HS-5 (cell line): ENCODE measurements around the gene CEACAM6.
"Not testable (repeated sequence)": the region's sequence is repeated elsewhere in the genome, so short reads cannot be mapped to it uniquely, and the experiment has no call there.

Source experiments
- DNase-seq: peaks from one replicate; pipeline ENCODE4 v3.0.0-alpha.2; 2012; ENCODE audit warnings: low read depth

Gene CEACAM6

DNA sequence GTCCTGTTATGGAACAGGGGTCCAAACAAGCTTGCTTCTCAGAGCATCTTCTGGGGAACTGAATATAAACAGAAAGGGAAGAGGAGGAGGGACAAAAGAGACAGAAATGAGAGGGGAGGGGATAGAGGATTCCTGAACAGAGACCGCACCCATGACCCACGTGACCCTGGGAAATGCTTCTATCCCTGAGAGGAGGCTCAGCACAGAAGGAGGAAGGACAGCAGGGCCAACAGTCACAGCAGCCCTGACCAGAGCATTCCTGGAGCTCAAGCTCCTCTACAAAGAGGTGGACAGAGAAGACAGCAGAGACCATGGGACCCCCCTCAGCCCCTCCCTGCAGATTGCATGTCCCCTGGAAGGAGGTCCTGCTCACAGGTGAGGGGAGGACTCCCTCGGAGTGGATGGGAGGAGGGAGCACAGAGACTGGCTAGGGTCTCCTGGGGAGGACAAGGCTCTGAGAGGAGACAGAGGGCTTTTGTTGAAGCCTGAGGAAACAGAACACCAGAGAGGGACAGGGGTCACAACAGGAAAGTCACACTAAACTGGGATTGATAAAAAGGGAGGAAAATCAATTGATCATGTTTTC, at the start of gene CEACAM6:
Gene CEACAM6, plus strand, starts transcription at position 203 of the 586 bp plus-strand sequence. Its CDS starts 109 bp downstream, at position 312.
- no peak for DNase-seq

DNA sequence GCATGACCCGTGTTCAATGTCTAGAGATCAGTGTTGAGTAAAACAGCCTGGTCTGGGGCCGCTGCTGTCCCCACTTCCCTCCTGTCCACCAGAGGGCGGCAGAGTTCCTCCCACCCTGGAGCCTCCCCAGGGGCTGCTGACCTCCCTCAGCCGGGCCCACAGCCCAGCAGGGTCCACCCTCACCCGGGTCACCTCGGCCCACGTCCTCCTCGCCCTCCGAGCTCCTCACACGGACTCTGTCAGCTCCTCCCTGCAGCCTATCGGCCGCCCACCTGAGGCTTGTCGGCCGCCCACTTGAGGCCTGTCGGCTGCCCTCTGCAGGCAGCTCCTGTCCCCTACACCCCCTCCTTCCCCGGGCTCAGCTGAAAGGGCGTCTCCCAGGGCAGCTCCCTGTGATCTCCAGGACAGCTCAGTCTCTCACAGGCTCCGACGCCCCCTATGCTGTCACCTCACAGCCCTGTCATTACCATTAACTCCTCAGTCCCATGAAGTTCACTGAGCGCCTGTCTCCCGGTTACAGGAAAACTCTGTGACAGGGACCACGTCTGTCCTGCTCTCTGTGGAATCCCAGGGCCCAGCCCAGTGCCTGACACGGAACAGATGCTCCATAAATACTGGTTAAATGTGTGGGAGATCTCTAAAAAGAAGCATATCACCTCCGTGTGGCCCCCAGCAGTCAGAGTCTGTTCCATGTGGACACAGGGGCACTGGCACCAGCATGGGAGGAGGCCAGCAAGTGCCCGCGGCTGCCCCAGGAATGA, 48.4 kb upstream of the CEACAM6 start:
- no peak for DNase-seq

DNA sequence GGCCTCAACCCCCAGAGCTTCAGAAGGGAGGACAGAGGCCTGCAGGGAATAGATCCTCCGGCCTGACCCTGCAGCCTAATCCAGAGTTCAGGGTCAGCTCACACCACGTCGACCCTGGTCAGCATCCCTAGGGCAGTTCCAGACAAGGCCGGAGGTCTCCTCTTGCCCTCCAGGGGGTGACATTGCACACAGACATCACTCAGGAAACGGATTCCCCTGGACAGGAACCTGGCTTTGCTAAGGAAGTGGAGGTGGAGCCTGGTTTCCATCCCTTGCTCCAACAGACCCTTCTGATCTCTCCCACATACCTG, 47.9 kb upstream of the CEACAM6 start:
- DNase-seq: no peak

DNA sequence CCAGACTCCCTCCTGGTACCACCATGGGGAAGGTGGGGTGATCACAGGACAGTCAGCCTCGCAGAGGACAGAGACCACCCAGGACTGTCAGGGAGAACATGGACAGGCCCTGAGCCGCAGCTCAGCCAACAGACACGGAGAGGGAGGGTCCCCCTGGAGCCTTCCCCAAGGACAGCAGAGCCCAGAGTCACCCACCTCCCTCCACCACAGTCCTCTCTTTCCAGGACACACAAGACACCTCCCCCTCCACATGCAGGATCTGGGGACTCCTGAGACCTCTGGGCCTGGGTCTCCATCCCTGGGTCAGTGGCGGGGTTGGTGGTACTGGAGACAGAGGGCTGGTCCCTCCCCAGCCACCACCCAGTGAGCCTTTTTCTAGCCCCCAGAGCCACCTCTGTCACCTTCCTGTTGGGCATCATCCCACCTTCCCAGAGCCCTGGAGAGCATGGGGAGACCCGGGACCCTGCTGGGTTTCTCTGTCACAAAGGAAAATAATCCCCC, 47.4 kb upstream of the CEACAM6 start:
- DNase-seq: no peak

DNA sequence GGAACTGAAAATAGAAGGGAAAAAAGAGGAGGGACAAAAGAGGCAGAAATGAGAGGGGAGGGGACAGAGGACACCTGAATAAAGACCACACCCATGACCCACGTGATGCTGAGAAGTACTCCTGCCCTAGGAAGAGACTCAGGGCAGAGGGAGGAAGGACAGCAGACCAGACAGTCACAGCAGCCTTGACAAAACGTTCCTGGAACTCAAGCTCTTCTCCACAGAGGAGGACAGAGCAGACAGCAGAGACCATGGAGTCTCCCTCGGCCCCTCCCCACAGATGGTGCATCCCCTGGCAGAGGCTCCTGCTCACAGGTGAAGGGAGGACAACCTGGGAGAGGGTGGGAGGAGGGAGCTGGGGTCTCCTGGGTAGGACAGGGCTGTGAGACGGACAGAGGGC, 46.8 kb upstream of the CEACAM6 start, which contains the start of gene CEACAM5:
Gene CEACAM5, plus strand, starts transcription at position 146 of the 400 bp plus-strand sequence. Its CDS starts 106 bp downstream, at position 252.
- DNase-seq: no peak

DNA sequence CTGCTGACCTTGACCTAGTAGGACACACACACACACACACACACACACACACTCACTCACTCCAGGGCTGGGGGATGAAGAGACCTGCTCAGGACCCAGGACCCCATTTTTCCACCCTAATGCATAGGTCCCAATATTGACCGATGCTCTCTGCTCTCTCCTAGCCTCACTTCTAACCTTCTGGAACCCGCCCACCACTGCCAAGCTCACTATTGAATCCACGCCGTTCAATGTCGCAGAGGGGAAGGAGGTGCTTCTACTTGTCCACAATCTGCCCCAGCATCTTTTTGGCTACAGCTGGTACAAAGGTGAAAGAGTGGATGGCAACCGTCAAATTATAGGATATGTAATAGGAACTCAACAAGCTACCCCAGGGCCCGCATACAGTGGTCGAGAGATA, 45.8 kb upstream of the CEACAM6 start:
- not testable (repeated sequence) for DNase-seq

DNA sequence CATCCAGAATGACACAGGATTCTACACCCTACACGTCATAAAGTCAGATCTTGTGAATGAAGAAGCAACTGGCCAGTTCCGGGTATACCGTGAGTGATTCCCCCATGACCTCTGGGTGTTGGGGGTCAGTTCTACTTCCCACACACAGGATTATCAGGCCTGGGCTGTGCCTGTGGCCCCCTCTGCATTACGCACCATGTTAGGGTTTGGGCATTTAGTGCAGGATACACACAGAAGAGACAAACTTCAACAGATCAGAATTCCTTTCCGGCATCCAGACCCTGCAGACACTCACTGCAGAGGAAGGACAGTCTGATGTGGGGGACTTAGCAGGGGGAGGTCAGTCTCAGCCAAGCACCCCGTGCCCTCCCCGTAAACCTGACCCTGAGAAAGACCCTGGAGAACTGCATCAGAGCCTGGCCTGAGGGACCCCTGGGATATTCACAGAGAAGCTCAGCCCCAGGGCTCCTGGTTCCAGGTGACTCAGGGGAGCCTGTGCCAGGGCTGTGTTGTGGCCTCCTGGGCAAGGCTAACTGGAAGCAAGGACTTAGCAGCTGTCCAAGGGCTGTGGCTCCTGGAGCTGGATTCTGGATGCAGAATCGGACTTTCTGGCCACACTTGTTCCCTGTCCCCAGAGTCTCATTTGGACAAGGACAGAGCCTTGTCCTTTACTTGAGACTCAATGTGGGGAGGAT, 45.2 kb upstream of the CEACAM6 start:
- no peak for DNase-seq

DNA sequence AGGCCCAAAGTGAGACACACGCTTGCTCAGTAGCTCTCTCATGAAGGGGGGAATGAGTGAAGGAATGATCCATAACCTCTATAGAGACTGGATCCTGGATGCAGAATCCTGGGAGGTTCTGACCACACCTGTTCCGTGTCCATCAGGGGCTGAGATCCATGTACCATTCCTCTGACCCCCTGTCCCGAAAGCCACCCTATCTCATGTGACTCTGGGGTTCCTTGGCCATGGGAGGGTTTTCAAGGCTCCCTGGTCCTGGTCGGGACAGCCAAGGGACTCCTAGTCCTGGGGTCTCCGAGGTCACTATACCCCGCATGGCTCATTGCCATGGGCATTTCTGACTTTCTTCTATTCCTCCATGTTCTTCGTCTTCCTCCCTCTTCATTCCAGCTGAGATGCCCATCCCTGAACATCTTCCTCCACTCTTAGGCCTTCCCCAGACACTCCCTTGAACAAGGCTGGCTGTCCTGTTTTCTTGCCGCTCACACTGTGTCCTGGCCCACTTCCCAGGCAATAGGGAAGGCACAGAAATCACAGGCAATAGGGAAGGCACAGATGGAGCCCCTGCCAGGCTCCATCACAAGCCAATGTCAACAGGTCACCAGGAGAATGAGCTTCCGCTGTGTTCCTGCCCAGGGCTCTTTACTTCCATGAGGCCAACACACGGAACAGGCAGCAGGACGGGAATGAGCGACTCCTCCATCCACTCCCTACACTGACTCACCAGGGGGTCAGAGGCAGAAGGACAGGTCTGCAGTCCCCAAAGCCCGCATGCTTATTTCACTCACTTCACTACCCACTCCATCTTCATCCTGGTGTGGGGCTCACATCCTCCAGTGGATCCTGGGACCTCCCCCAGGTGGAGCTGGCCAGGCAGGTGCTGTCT, 43.7 kb upstream of the CEACAM6 start:
- no peak for DNase-seq

DNA sequence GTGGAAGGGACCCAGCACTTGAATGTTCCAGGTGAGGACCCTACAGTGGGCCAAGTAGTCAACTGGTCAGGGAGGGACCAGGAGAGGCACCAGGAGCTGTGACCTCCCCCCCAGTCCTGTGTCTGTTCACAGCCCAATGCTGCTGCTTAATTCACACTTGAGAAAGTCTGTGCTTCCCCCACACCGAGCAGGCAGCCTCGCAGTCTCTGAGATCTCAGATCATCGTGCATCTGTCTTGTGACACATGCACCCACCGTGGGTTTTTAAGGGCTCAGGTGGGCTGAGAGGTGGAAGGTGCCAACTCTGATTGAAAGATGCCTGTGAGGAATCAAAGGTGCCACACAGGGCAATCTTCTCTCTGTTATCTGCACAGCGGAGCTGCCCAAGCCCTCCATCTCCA, 40.7 kb upstream of the CEACAM6 start:
- no peak for DNase-seq

DNA sequence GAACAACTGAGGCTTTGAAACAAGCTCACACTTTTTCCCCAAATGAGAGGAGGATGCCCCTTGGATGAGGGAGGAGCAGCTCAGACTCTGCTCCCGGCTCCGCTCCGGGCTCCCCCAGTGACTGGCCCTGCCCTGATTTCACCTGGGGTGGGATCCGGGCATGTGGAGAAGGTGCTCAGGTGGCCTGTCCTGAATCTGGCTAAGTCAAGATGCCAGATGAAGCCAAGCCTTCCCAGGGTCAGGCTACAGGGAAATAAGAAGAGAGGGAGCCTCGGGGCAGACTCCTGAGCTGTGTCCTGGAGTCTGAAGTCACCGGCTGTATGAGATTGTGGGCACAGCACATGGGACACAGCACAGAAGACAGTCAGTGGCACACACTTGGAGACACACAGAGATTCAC, 36.6 kb upstream of the CEACAM6 start:
- no peak for DNase-seq

DNA sequence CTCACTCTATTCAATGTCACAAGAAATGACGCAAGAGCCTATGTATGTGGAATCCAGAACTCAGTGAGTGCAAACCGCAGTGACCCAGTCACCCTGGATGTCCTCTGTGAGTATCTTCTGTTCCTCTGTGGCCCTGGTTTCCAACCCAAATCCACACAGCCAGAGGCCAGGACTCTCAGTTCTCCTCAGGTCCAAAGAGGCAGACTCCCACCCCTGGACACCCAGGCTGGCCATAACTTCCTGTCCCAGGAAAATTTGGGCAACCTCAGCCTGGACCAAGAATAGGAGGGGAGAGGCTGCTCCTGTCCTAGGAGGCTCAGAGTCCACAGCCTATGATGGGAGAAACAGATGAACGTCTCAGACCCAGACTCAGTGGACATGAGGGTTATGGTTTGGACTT, 35.2 kb upstream of the CEACAM6 start:
- no peak for DNase-seq

DNA sequence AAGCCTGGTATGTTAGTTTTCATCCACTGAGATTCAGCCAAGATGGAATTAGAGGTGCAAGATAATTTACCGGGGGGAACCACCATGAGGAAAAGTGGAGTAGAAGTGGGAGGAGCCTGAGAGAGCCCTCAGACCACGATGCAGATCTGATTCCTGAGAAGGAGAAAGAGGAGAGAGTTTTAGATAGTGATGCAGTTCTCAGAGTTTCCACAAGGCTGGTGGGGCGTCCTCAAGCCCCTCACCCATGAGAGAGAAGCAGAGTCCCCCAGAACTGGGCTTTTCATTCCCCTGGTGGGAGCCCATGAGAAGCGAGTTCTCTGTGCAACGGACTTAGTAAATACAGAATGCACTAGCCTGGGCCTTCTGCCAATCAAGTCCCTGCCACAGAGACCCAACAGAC, 28.8 kb upstream of the CEACAM6 start:
- DNase-seq: no peak

DNA sequence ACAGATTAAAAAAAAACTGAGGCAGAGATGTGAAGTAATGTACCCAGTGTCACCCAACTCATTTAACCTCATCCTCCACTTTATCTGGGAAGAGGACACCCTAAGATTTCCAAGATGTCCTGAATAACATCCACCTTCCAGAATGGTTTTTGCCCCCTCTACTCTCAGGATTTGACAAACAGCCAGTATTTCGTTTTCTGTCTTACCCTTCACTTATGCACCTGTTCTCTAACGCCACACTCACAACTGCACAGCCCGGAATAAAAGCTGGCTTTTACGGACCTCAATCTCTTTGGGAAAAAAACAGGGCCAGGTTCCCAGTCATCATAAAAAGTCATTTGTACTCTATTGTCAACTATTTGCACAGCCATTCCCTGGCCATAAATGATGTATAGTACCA, 21.2 kb upstream of the CEACAM6 start:
- DNase-seq: no peak

DNA sequence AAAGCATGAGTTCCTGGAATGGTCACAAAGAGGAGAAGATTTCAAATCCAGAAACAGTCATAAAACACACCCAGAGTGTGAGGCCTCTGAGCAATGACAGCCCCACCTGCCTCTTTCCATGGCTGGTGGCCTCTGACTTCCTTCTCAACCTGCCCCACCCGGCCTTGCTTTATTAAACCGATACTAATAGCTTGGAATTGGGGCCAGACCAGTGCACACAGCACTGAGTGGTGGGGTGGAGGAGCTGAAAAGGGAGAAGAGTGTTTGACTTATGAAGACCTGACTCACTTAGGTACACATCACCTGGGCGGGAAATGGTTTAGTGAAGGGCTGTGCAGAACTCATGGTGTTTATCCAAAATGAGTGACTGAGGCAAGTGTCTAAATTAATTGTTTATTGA, 20.7 kb upstream of the CEACAM6 start:
- DNase-seq: no peak

DNA sequence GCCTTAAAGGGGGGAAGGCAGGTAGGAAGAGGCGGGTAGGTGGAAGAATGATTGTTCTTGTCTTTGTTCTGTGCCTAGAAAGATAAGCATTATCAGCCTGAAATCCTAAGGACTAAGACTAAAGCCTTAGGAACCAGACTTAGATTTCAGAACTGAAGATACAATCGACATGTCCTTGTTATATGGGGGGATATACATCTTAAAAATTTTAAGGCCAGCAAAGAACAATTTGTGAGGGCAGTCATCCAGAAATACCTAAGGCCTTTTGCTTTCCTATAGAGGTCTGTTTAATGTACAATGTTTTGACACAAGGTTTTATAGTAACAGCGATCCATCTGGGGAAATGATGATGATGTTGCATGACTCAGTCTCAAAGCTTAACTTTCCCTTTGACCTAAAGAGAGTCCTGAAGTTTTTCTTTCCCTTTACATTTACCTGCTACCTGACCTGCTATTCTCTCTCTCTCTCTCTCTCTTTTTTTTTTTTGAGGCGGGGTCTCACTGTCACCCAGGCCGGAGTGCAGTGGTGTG, 20.2 kb upstream of the CEACAM6 start:
- DNase-seq: no peak

DNA sequence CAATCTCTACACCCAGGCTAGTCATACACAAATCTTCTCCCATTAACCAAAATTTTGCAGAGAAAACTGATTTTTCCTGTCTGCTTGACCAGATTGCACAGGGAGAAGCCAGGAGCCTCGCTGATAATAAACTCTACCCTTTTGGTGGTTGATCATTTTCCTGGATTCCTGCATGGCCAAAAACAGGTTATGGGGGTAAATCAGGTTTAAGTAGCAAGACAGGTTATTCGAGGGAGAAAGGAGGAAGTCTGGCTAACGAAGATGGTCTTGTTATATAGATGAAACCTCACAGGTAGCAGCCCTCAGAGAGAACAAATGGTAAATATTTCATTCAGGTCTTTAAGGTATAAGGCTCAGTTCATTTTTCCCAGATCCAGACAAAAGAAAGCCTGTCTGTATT, 16.0 kb upstream of the CEACAM6 start:
- DNase-seq: no peak

DNA sequence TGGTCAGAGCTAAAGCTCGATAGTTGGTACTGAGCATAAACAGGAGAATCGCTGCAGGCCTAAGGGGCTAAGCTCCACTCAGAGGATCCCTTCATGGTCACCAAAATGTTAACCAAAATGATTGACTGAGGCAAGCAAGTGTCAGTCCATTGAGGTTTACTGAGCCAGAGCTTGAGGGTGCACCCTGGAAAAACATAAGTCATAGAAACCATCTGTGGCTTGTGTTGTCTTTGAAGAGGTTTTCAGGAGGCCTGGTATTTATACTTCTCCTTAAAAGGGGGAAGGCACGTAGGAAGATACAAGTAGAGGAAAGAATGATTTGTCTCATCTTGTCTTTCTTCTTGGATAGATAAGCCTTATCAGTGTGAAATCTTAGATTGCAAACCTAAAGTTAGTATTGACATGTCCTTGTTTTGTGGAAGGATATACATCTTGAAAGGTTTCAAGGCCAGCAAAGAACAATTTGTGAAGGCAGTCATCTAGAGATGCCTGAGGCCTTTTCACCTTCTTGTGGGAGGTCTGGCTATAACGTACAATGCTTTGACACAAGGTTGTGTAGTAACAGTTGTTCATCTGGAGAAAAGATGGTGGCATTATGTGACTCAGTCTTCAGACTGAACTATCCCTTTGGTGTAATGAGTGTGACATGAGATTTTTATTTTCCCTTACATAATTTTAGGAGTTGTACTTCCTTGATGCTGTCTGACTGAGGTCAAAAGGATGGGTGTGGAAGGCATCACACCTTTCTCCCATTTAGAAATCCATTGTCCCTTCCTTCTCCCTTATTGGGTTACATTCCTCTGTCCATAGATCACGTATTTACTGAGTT, 14.7 kb upstream of the CEACAM6 start:
- no peak for DNase-seq

DNA sequence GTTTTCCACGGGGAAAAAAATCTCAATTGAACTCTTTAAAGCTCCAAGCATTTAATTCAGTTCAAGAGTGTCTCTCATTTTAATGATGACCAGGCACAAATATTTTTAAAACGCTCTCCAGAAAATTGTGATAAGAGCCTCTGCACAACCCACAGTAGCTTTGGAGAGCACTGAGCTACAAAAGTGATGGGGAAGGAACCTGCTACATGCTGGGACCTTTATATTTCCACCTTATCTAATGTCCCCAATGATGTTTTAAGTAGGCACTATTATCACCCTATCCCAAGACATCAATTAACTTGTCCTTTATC, 14.1 kb upstream of the CEACAM6 start:
- DNase-seq: no peak

DNA sequence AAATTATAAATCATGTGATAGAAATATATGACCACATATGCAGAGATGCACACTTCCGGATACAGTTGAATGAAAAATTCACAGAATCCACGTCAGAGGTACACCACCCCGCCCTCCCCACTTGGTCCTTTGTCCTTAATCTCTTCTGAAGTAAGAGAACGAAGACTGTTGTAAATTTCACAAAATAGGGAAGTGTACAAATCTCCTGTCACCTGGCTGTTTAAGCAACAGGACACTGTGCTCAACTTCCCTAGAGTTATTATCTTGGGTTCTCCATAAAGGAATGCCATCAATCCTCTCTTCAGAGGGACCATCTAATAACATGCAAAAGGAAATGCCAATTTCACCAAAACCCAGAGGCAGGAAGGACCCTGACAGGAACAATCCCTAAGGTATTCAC, 10.5 kb upstream of the CEACAM6 start:
- DNase-seq: no peak

DNA sequence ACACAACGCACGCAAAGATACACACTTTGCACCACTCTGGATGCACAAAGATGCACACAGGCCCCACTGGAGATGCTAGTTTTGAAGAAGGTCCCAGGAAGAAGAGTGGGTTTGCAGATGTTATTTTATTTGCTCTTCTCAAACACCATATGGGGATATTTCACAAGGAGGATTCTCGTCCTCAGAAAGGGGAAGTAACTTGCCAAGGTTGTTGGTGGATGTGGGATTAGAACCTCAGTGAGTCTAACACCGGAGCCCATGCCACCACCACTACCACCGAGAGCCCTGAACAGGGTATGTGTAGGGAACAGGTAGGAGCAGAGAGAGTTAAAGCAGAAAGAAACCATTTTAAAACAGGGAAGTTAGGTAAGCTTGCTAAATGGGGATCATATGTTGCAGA, 9.6 kb upstream of the CEACAM6 start:
- DNase-seq: no peak

DNA sequence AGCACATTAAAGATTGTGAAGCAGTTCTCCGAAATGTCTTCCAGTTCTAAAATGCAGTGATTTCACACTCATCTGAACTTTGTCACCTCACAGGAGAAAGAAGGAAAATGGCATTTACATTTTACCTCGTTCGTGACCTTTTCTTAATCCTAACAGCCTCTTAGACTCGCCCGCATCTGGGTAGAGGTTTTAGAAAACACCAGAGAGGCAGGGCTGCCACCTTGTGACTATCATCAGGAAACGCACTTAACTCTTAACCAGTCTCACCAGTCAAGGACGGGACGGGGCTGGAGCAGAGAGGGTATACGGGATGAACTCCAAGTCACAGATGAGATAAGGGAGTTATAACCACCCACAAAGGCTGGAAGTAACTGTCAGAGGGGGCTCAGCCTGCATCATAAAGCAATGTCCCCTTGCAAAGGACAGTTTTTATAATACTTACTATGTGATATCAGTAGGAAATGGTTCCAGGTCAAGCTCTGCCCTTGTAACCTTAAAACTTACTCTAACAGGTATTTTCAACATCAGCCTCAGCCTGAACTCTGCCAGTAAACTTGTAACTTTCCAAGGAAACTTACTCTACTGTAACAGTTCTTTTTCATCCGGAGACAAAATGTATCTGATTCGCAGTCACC, 8.6 kb upstream of the CEACAM6 start:
- no peak for DNase-seq
